ENCODE data around the gene CTIF. TPM values are rescaled to one million over a fixed set of nuclear protein-coding genes. Genes with fewer than 3 reads are reported as not detected.
A peak's percentile ranks its signal among the peaks of the same experiment; 100 is the strongest.

The CTIF gene
- total RNA-seq (2013): 5.7 TPM
- polyA plus RNA-seq: 1 to 10 TPM in 2 of 3 donors, under 1 TPM in 1; 0.38 to 8.7 (median 1.2) TPM
- polyA minus RNA-seq: 7.7 and 9.0 TPM in 2 replicates
- 4.5 to 23.5 (median 17.9) reads per million in 11 experiments for total RNA-seq

DNA sequence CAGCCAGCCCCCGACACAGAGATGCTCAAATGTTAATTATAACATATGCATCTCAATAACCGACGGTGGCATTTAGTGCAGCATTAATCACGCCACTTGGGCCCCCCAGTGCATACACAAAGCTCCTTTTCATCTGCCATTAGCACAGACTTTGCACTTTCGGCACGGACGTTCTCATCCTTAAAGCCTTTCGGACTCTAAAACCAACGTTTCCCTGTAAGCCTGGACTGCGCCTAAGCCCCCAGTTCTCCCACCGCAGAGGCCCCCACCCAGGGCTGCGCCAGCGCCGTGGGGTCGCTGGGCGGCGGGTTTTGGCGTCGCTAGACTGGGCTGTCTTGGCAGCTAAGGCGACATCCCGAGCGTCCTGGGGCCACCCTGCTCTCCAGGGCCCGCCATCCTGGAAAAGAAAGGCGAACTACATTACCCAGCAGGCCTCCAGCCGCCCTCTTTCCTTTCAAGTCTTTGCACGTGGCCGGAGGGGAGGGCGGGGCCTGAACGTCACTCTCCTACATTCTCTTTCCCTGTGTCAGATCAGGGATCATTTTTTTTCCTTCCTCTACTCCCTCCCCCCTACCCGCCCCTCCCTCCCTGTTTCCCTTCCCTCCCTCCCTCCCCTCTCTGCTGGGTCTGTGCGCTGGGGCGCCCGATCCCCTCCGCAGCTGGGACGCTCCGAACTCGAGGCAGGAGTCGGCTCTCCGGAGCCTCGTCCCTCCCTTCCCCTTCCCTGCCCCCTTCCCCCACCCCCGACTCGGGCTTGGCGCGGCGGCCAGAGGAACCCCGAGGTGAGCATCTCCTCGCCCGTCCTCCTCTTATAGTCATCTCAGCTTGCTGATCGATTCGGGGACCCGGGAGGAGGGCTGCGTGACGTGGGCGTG lies at the start of gene CTIF:
TSS of gene CTIF (plus strand) at position 501 of the 875 bp plus-strand sequence. CDS start 80,535 bp downstream, outside the sequence.
- Mint-ChIP-seq H3K27me3 (ENCODE audit: low read depth in 3 of 3) (peaks cover 5 to 16% (median 6%) of the 10 kb centered on the region in 3 donors), H3K36me3 (peaks cover 0 to 2% of the 10 kb centered on the region in 2 donors), H3K27ac (peak within 1 kb of the TSS in 6 of 7 donors; percentile 68 to 85 (median 82)), H3K9me3 (peaks cover 0 to 4% (median 0%) of the 10 kb centered on the region in 7 donors), H3K4me3 (peak within 1 kb of the TSS; percentile 92 to 94), H3K4me1 (peaks cover 13% of the 10 kb centered on the region)
- H3K36me3 ChIP-seq (replicated peaks in 1 of 2; ENCODE audit: control insufficient read depth in 1 of 2, insufficient read depth in 2 of 2, low read length in 2 of 2): no peaks in the 10 kb centered on the region
- peak within 1 kb of the TSS; percentile 98 for H2AFZ ChIP-seq (ENCODE audit: insufficient read depth, low read depth, low read length, poor library complexity, severe bottlenecking)
- H3K79me2 ChIP-seq (ENCODE audit: insufficient read depth, low read length): peaks cover 4% of the 10 kb centered on the region
- peaks cover 21 to 33% of the 10 kb centered on the region in 2 donors for H3K4me1 ChIP-seq (ENCODE audit: control insufficient read depth in 1 of 2, insufficient read depth in 2 of 2, low read length in 2 of 2)
- H4K20me1 ChIP-seq (ENCODE audit: insufficient read depth, low read length): peaks cover 24% of the 10 kb centered on the region
- DNase-seq: peak; percentile 67 to 77 (median 72)
- peak within 1 kb of the TSS in 1 of 2 donors; percentile 20 for H3K27ac ChIP-seq (ENCODE audit: low read depth in 1 of 2, low read length in 2 of 2)
- no peaks in the 10 kb centered on the region for H3K9me3 ChIP-seq (replicated peaks in 1 of 2; ENCODE audit: control insufficient read depth in 1 of 2, insufficient read depth in 1 of 2, low read length in 2 of 2)
- H3K4me3 ChIP-seq (replicated peaks in 1 of 3; ENCODE audit: low read depth in 2 of 3, low read length in 3 of 3): peak within 1 kb of the TSS; percentile 48 to 94 (median 84)
- TF ChIP-seq, protein P1, sequence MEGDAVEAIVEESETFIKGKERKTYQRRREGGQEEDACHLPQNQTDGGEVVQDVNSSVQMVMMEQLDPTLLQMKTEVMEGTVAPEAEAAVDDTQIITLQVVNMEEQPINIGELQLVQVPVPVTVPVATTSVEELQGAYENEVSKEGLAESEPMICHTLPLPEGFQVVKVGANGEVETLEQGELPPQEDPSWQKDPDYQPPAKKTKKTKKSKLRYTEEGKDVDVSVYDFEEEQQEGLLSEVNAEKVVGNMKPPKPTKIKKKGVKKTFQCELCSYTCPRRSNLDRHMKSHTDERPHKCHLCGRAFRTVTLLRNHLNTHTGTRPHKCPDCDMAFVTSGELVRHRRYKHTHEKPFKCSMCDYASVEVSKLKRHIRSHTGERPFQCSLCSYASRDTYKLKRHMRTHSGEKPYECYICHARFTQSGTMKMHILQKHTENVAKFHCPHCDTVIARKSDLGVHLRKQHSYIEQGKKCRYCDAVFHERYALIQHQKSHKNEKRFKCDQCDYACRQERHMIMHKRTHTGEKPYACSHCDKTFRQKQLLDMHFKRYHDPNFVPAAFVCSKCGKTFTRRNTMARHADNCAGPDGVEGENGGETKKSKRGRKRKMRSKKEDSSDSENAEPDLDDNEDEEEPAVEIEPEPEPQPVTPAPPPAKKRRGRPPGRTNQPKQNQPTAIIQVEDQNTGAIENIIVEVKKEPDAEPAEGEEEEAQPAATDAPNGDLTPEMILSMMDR (IDR thresholded peaks at IDR 0.05): no peak
- peak within 1 kb of the TSS; percentile 100 for H3K4me2 ChIP-seq (replicated peaks; ENCODE audit: extremely low read depth, low read length, poor library complexity, severe bottlenecking)
- WGBS (ENCODE audit: insufficient coverage): 6% methylated on average over 38 of the region's 54 CpGs
- peaks cover 0 to 4% of the 10 kb centered on the region in 2 donors for H3K27me3 ChIP-seq (ENCODE audit: control insufficient read depth in 2 of 2, insufficient read depth in 2 of 2, low read length in 2 of 2)
- intact Hi-C loops (cut with micrococcal nuclease): no loop called here
- H3K9ac ChIP-seq (ENCODE audit: insufficient read depth, low read length, poor library complexity, severe bottlenecking): peak within 1 kb of the TSS; percentile 66

DNA sequence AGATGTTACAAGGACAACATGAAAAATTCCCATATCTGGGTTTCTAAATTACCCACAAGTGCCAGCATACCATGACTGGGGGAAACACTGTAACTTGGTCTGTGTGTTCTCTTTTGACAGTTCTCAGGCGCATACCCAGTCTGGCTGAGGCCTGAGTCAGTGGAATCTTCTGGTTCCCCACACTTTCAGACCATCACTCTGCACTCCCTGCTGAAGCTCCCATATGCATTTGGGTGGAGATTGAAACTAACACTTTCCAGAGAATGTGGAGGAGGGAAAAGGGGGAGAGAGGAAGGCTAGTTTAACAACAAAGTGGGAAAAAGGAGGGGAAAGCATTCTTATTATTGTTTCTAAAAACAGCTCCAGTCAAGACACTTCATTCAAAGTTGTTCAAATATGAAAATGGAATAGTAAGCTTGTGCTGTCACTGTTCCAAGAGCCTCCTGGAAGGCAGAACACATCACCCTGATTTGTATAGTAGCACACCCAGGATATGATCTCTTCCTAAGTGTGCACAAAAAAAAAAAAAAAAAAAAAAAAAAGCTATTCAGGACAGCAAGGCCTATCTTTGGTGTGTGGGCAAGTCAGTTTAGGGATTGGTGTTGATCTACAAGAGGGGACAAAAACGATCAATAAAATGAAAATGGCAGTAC lies 48.1 kb upstream of the CTIF start:
- no peaks in the 10 kb centered on the region for H4K20me1 ChIP-seq (ENCODE audit: insufficient read depth, low read length)
- H2AFZ ChIP-seq (ENCODE audit: insufficient read depth, low read depth, low read length, poor library complexity, severe bottlenecking): no peak overlapping the region
- WGBS (ENCODE audit: insufficient coverage): 80% methylated on average over 1 of the region's 2 CpGs
- H3K4me2 ChIP-seq (replicated peaks; ENCODE audit: extremely low read depth, low read length, poor library complexity, severe bottlenecking): no peak overlapping the region
- intact Hi-C loops (cut with micrococcal nuclease): no loop called here
- peaks cover 0 to 5% (median 5%) of the 10 kb centered on the region in 3 donors for H3K27me3 Mint-ChIP-seq (ENCODE audit: low read depth in 3 of 3)
- H3K36me3 Mint-ChIP-seq: no peaks in the 10 kb centered on the region
- H3K36me3 ChIP-seq (replicated peaks in 1 of 2; ENCODE audit: control insufficient read depth in 1 of 2, insufficient read depth in 2 of 2, low read length in 2 of 2): no peaks in the 10 kb centered on the region
- no peak overlapping the region for H3K4me3 Mint-ChIP-seq
- H3K9me3 ChIP-seq (replicated peaks in 1 of 2; ENCODE audit: control insufficient read depth in 1 of 2, insufficient read depth in 1 of 2, low read length in 2 of 2): no peaks in the 10 kb centered on the region
- peaks cover 11% of the 10 kb centered on the region for H3K4me1 Mint-ChIP-seq
- H3K9ac ChIP-seq (ENCODE audit: insufficient read depth, low read length, poor library complexity, severe bottlenecking): no peak overlapping the region
- H3K79me2 ChIP-seq (ENCODE audit: insufficient read depth, low read length): no peaks in the 10 kb centered on the region
- peaks cover 0 to 2% (median 0%) of the 10 kb centered on the region in 7 donors for H3K9me3 Mint-ChIP-seq
- peak overlapping the region in 1 of 7 donors; percentile 10 for H3K27ac Mint-ChIP-seq
- H3K4me3 ChIP-seq (replicated peaks in 1 of 3; ENCODE audit: low read depth in 2 of 3, low read length in 3 of 3): no peak overlapping the region
- TF ChIP-seq, protein P1 (IDR thresholded peaks at IDR 0.05): no peak
- DNase-seq: no peak
- peaks cover 5 to 6% of the 10 kb centered on the region in 2 donors for H3K4me1 ChIP-seq (ENCODE audit: control insufficient read depth in 1 of 2, insufficient read depth in 2 of 2, low read length in 2 of 2)
- no peaks in the 10 kb centered on the region for H3K27me3 ChIP-seq (ENCODE audit: control insufficient read depth in 2 of 2, insufficient read depth in 2 of 2, low read length in 2 of 2)
- no peak overlapping the region for H3K27ac ChIP-seq (ENCODE audit: low read depth in 1 of 2, low read length in 2 of 2)
